GM18498 (cell line): ENCODE measurements around the gene IRX4.

Experiments
- ATAC-seq: cut with Tn5 transposase; IDR thresholded peaks from one replicate; pipeline ENCODE4 v1.9.1; 2021; ENCODE audit warnings: mild to moderate bottlenecking, moderate library complexity; ENCODE audit not compliant: unreplicated experiment

Gene IRX4

DNA sequence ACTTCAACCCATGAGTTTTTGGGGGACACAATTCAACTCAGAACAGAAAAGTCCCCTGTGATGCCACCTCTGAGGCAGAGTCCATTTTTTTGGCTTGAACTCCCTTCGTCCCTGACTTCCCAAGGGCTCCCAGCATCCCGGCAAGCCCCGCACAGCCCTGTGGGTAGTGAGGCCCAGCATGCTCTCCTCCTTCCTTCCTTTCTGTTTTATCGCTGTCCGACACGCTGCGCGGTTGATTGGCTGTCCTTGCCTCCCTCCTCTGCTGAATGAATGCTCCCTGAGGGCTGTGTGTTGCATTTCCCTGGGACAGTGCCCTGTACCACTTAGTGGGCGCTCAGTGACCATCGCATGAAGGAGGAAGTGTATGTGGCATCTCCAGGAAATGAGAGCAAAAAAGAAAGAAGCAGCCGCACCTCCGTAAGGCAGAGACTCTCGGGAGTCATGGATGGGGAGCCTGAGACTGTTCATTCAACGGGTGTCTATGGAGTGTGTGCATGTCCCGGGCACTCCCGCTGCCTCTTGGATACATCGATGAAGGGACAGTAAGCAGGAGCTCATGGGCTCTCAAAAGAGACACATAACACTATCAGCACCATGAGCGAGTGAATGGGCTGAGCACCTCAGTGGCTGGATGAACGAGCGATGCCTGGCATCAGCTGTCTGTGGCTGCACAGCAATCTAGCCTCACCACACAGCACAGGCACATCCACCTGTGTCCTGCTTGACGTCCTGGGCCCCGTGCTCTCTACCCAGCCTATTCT, 10.1 kb upstream of the IRX4 start:
- ATAC-seq = no peak

DNA sequence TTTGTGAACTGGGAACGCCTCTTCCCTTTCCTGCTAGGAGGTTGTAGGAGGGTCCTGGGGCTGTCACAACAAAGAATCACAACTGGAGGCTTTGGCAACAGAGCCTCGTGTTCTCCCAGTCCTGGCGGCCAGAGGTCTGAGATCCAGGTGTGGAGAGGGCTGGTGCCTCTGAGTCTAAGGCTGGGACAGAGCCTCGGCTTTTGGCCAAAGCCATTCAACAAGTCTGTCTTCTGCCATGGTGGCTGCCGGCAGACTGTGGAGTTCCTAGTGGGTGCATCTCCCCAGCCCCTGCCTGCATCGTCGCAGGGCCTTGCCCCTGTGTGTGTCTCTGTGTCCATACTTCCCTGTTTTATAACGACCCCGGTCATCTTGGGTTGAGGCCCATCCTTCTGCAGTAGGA, 9.5 kb upstream of the IRX4 start:
- ATAC-seq = no peak

DNA sequence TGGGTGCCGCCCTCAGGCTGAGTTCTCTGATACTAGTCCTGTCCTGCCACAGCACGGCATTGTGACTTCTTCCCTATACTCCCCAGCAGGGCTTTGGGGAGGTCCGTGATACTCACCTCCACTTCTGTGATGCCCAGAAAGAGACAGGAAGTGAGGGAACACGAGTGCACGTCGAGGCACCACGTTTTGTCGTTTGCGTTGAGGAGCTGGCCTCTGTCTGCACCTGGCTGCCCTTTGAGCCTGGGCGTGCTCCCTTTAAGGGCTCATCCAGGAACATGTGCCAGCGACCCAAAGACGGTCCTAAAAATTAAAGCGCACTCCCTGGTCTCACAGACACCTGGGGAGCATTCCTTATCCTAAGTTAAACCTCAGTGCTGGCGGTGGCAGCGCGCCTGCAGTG, 8.7 kb upstream of the IRX4 start:
- ATAC-seq = no peak

DNA sequence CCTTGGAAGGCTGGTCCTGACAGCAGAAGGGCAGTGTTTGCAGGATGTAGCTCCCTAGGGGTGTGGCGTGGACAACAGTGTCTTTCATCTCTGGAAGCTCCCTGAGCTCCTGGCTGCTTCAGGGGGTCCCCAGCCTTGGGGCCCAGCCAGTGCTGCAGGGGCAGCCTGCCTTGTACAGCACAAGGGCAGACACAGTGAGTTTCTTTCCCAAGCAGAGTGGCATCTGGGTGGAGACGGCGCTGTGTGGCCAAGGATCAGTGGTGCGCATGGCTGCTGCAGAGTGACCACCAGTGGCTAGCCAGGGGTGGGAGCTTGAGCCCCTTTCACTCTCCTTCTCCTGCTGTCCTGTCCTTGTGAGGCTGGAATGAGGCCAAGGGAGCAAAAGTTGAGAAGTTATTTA, 7.6 kb upstream of the IRX4 start:
- ATAC-seq = no peak

DNA sequence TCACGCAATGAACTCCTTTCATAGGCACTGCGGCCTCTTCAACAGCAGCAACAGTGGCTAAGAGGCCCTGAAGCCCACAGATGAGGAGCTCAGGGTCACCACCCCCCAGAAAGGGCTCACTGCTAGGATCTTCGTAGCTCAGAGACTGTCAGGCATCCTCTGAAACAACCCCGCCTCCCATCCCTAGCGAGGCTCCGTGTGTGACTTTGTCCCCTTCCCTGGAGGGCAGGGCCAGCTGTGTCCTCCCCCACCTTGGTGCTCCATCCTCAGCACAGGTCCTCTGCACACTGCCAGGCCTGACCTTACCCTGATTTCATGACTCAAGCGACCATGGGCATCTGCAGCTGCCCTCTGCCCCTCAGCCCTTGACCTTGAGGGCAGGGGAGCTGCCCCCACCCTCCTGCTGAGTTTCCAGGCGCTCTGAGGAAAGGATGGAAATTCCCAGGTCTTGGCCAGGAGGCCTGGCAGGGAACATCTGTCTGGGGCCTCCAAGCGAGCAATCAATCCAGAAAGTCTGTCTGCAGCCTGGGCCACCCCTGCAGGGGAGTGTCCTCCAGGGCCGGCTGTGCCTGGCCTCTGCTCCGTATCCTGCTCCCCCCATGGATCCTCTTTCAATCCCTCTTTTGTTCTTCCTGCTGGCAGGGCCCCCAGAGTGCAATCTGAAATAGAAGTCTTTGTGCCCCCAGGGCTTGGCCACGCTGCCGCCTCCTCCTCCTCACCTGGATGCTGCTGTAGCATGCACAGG, 6.8 kb upstream of the IRX4 start:
- no peak for ATAC-seq

DNA sequence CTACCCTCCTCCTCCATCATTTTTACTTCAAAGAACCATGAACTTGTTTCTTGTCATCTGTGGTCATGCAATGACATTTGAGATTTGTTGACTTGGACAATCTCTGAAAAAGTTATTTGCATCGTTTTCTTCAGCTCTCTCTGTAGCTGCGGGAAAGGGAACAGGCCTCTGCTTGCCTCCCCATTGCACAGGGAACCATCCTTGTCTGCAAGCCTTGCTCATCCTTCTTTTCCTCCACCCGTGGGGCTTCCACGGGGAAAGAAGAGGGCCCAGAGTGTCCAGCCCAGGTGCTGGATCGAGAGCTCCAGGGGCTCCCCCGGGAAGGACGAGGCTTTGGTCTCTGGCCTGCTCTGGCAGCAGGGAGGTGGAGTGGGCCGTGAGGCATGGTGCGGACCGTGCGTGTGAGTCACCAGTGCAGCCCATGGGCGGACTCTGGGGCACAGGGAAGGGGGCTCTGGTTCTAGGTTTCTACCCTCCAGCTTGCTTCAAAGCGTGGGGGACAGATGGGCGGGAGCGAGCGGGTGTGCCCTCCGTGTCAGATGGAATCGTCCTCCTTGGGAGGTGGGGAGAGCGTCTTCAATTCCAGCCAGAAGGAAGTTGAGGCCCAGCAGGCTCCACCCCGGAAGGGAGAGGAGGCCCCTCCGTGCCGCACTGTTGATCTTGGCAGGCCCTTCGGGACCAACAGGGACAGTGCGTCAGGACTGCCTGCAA, 6.0 kb upstream of the IRX4 start:
- ATAC-seq = no peak

DNA sequence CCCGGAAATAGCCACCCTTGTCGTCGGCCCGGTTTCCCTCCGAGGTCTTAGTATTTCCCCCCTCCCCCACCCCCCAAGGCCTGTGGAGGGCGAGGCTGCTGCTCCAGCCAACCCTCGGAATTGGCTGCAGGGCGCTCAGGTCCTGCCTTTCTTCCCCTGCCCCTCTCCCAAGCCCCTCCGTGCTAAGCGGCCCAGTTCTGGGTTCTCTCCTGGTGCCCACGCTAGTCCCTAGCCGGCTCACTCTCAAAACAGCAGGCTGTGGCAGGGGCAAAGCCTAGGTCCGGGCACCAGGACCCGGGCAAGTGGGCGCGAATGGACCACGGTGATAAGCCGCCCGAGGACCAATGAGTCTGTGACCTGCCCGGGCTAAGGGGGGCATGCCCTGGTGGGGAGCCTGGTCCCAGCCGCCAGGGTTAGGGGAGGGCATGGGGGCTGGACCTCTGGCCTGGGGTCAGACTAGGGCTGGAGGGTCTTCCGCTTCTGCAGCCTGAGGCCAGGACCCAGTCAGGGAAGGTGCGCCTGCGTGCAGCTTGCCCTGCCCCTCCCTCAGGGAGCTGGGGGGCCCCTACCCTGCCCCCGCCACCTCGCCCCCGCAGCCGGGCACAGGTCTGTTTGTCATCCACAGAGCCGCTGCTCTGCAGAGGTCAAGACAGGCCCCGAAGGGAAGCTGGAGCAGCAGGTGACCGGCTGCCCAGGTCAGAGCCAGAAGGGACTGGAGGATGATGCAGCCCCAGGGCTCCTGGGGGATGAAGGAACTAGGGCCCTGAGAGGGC, 5.0 kb upstream of the IRX4 start:
- ATAC-seq = no peak

DNA sequence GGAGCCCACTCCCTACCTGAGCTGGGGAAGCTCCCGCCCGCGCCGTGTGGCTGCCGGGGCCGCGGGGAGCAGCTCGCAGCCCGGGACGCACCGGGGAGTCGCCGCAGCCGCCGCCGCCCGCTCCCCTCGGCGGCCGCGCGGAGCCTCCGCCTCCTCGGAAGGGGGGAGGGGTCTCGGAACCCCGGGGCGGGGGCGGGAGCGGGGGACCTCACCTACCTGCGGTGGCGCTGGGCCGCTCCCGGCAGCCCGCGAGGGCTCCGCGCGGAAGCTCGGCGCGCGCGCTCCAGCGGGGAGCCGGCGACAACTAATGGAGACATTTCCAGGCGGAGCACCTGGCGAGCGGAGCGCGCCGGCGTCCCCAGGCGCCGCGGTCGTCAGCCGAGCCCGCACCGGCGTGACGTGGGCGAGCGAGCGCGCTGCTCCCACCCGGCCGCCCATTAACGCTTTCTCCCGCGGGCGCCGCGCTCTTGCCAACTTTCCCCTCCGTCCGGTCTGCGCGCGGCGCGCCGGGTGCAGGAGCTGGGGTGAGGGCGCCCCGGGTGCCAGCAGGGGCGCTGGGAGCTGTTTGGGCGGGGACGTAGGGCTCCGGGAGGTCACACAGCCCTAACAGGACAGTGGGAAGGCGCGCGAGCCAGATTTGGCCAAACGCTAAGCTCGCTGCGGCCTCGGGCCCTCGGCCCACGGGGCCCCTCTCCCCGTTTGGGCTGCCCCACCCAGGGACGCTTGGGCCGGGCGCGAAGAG, 4.3 kb upstream of the IRX4 start:
- no peak for ATAC-seq

DNA sequence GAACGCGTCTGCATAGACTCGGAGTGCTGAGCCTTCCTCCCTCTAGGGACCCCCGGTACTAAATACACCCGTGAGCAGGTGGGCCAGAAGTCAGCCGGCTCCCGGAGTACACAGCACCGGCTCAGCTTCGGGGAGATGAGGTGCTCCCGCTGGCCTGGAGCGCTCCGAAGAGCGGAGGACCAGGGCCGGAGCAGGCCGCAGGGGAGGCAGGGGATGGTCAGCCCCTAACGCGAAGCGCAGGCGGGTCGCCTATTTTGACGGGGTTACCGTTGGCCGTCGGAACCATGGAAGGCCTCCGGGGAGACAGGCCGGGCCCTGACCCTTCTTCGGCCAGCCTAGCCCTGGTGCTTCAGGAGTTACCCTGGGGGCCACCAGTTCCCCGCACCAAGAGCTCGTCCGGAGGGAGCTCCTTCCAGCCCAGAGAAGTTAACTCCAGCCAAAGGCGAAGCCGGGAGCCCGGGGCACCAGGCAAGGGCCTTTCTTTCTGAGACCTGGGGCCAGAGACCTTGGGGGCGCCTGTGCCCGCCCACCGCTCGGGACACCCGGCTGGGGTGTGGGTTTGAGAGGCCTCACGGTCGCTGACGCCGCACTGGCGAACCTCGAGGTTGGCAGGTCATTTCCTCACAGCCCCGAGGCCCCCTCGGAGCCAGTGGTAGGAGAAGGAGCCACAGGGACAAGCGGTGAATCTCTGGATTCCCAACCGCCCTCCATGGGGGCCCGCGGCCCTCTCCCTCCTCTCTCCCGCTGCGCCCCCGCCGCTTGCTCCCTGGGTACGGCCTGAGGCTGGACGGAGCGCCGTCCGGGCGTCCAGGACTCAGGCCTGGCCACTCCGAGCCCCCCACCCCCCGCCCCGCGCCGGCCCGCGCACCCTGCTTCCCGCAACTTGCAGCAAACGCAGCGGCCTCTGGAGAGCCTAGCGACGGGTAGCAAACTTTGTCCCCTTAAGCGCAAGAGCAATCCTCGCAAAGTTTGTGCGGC, 3.4 kb upstream of the IRX4 start:
- no peak for ATAC-seq

DNA sequence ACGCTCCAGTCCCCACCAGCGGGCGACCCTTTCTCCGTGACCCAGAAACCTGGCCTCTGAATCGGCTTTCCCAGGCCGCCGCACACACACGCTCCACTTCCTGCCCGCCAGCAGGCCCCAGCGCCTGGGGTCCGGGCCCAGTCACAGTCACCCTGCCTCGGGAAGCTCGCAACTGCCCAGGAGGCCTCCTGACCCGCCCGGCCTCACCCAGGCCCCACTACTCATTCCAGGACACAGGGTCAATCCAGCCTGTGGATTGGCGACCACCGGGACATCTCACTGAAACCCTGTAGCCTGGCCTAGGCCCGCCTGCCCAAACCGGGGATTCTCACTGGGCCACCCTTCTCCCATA, 2.7 kb upstream of the IRX4 start:
- no peak for ATAC-seq

DNA sequence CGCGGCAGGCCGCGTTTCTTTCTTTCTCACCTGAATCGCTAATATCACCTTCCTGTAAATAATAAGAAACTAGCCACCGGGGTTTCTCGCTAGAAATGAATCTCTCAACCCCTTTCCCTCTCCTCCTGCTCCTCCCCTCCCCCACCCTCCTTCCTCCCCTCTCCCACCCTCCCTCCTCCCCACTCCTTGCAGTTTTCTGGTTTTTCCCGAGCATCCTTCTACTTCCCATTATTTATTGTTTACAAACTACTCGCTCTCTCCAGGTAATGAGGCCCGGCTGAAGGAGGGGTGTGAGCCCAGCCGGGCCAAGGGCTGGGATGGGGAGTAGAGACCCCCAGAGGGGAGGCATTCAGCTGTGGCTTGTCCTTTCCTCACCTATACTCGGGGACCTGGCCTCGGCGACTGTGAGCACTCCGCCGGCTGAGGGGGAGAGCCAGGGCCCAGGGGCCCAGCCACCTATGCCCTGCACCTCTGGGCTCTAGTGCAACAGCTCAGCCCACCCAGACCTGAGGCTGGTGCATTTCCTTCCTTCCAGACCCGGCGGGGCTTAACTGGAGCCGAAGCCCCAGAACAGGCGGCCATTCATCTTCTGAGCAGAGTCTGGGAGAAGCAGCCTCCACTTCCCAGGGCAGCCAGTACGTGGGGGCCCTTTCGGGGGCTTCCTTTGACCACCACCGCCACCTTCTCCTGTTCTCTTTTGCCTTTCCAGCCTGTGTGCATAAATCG, 2.1 kb upstream of the IRX4 start:
- ATAC-seq = no peak

DNA sequence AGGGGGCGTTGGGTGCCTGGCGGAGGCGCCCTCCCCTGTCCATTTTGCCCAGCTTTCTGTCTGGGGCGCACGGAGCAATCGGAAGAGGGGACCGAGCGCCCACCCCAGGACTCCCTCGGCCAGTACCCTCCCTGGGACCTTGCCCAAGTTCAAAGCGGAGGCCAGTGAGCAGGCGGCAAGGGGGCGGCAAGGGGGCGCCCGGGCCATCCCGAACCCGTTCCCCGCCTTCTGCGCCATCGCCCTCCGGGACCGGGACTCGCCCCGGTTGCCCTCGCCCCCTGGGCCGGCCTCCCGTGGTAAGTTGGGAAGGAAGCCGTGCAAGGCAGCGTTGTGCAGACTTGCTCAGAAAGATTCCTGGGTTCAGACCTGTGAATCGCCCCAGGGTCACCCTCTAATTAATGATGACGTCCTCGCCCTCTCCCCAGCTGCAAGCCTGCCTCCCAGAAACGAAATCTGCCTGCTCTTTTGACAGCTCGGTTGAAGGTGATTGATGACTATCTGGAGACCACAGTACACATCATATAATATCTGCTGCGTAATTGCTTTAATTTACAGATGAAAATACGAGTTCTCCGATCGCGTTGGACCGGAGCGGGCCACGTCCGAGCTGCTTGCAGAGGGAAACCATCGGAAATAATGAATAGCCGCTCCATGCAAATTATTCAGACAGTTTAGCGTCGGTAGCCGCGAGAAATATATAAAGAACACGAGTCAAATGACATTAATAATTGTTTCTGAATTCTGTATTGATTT, 1.4 kb upstream of the IRX4 start:
- no peak for ATAC-seq

DNA sequence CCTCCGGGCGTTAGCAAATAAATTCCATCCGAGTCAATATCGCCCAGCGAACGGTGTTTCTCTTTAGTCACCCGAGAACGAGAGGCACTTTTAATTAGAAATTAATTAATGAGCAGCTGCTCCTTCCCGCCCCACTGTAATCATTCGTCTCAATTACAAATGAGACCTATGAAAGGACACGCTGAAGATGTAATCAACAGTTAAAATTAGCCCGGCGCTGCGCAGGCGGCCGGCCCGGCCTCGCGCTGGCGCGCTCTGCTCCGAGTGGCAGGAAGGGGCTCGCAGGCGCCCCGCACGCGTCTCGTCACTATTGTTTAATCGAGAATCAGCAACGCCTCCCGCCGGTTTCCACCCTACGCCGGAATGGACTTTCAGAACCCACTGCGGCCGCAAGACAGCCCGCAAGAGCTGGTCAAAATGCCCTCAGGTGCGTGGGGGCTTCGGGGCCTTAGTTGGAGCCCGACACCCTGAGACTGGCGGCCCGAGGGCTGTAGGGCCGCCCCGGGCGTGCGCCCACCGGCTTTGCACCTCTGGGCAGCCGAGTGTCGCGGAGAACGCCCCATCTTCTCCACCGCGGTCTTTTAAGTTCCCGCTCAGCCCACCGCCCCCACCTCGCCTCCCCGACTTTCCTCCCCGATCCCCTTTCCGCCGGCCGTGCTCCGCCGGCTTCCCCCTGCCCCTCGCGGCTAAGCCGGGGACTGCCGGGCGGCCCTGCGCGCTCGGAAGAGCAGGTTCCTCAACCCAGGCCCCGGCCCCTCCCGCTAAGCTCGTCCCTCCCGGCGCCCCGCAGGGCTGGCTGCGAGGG, 597 bp upstream of the IRX4 start:
- no peak for ATAC-seq

DNA sequence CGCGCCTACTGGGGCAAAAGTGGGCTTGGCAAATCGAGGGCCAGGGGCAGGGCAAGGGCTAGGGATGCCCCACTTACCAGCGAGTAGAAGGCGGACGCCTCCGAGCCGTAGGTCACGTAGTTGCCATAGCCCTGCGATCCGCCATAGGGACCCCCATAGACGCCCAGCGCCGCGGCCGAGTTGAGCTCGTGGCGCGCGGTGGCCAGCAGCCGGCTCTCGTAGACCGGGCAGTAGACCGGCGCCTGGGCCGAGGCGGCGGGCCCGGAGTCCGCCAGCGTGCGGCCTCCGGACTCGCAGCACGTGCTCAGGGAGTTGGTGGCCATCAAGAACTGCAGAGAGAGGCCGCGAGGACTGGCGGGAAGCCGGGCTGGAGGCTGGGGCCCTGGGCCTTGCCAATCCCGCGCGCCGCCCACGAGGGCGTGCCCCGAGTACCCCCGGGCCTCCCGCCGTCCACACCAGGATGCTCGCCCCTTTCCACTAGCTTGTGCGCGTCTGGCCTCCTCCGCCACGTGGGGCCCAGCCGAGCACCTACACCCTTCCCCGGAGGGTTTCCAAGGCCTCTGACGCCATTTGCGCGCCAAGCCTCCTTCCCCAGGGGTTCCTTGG, 891 bp downstream of the IRX4 start:
- no peak for ATAC-seq

DNA sequence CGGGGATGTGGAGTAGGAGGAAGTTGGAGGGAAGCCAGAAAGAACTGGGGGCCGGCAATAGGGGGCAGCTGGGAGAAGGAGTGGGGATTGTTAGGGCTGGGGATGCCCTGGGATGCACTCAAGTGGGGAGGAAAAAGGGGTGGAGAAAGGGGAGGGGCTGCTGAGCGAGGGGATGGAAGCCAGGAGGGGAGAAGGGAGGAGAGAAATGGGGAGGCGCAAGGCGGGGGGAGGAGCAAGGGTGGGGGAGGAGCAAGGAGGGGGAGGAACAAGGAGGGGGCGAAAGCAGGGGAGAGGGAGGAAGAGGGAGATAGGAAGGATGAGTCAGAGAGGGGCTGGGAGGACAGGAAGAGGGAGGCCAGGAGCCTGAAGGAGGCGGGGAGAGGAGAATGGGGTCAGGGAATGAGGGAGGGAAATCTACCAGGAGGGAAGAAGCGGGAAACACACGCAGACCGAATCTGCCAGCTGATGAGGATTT, 1.6 kb downstream of the IRX4 start:
- ATAC-seq = no peak

DNA sequence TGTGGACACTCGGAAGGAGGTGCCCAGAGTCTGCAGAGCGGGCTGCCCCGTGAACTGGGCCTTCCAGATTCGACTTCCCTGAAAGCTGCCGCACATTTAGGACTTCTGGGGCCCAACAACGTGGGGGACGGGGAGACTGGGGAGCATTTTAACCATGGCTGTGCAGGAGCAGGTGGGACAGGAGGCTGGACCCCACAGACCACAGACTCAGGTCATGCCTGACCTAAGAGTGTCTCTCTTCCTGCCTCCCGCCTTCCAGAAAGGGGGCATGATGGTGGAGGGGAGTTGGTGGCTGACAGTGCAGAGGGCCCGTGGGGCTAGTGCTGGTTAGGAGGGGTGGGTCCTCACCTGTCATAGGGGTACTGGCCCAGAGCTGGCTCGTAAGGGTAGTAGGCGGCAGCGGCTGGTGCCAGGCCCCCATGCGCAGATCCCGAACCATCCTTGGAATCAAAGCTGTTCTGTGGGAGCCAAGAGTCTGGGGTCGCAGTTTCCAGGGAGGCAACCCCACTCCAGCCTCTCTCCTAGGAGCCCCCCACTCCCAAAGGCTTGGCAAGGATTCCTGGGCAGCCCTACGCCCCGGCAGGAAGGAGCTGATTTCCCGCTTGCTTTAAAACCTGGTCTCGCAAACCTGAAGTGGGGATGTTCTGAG, 2.2 kb downstream of the IRX4 start:
- no peak for ATAC-seq
